ENCODE results near the gene EXOC5.

EXOC5 gene, protein sequence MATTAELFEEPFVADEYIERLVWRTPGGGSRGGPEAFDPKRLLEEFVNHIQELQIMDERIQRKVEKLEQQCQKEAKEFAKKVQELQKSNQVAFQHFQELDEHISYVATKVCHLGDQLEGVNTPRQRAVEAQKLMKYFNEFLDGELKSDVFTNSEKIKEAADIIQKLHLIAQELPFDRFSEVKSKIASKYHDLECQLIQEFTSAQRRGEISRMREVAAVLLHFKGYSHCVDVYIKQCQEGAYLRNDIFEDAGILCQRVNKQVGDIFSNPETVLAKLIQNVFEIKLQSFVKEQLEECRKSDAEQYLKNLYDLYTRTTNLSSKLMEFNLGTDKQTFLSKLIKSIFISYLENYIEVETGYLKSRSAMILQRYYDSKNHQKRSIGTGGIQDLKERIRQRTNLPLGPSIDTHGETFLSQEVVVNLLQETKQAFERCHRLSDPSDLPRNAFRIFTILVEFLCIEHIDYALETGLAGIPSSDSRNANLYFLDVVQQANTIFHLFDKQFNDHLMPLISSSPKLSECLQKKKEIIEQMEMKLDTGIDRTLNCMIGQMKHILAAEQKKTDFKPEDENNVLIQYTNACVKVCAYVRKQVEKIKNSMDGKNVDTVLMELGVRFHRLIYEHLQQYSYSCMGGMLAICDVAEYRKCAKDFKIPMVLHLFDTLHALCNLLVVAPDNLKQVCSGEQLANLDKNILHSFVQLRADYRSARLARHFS

DNA sequence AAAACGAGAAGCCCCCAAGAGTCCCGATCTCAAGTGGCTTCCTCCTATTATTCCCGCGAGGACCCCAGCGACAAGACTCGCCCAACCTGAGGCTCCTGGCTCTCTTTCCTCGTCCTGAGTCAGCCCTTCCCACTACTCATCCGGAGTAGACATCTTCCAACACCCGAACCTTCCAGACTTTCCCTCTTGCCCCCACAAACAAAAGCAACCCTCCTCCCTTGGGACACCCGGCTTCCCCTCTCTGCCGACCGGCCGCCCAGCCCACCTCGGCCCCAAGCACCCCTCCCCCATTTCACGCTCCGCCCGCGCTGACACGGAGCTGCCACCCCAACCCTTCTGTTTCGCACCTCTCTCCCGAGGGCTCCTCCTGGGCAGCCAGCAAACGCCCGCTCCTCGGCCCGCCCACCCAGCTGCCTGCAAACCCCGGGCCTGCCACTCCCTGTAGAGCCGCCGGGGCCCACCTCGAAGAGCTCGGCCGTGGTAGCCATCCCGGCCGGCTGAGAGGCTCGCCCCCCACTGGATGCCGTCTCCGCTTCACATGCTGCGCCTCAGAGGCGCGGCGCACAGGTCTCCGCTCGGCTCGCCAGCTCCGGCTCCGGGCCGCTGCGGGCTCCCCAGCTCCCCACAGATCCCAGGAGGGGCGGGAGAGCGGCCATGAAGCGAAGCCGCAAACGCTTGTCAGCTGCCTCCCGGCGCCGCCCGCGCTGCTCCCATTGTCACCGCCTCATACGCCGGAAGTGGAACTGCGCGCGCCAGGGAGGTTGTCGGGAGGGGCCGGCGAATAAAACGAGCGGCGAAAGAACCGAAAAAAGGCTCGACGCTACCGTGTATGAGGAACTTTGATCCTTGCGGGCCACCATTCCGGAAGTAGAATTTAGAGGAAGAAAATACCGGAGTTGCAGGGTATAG lies at the start of gene EXOC5, which contains the start of gene AP5M1:
EXOC5 (minus strand) TSS at position 745 of the 909 bp plus-strand sequence; CDS start at position 488, 257 bp downstream.
AP5M1 (plus strand) TSS at position 811 of the 909 bp plus-strand sequence. CDS start 344 bp downstream, outside the sequence.
- peak; percentile 76 to 80 for DNase-seq (ENCODE audit: extremely low read depth in 1 of 2, low read depth in 1 of 2)

GRCh38 chr14:57317248-57317833 lies 48.6 kb upstream of the EXOC5 start:
- peak; percentile 40 to 53 for DNase-seq (ENCODE audit: extremely low read depth in 1 of 2, low read depth in 1 of 2)

DNA sequence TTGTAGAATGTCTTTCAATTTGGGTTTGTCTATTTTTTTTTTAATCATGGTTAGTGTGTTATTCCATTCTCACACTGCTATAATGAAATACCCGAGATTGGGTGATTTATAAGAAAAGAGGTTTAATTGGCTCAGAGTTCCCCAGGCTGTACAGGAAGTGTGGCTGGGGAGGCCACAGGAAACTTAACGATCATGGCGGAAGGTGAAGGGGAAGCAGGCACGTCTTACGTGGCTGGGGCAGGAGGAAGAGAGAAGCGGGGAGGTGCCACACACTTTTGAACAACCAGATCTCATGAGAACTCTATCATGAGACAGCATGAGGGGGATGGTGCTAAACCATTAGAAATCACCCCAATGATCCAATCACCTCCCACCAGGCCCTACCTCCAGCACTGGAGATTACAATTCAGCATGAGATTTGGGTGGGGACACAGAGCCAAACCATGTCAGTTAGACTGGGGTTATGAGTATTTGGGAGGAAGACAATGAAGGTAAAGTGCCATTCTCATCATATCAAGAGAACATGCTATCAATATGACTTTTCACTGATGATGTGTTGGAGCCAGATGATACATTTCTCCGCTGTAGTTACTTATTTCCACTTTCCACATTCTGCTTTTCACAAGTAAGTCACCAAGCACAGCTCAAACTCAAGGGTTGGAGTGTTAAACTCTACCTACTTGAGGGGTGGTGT lies 45.8 kb upstream of the EXOC5 start:
- DNase-seq (ENCODE audit: extremely low read depth in 1 of 2, low read depth in 1 of 2) = no peak

- DNase-seq (ENCODE audit: extremely low read depth in 1 of 2, low read depth in 1 of 2) = no peak
These were observed 34.2 kb upstream of the EXOC5 start for GRCh38 chr14:57302883-57303282.

DNA sequence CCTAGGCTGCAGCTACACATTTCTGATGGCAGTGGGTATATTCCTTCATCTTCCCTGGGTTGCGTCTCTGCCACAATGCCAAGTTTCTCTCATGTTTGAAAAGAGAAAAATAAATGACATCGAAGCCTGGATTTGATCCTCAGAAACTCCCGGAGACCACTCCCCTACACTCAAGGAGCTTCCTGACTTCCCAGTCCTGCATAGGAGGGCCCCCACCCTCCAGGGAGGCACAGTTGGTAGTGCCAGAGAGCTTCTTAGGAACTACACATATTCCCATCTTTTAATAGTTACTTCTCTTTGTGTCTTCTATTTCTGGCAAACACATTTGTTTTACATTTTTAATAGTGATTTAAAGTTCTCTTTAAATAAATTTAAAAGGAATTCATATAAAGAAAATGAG lies 30.8 kb upstream of the EXOC5 start:
- no peak for DNase-seq (ENCODE audit: extremely low read depth in 1 of 2, low read depth in 1 of 2)

DNA sequence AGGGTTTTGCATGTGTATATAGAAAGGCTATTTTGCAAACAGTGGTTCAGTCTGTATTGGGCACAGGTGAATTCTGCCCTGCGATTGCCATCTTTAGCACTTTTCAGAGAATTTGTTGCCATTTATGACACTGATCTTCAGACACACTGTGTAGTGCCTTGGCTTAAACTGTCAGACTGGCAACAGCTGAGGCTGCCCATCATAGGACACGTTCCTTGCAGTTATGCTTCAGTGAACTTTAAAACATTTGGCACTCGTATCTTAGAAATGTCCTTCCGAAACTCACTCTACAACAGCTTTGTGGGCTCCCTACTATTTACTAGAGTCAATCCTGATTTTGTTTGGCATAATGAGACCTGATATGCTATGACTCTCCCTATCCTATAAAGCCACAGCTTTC lies 29.1 kb upstream of the EXOC5 start:
- no peak for DNase-seq (ENCODE audit: extremely low read depth in 1 of 2, low read depth in 1 of 2)

DNA sequence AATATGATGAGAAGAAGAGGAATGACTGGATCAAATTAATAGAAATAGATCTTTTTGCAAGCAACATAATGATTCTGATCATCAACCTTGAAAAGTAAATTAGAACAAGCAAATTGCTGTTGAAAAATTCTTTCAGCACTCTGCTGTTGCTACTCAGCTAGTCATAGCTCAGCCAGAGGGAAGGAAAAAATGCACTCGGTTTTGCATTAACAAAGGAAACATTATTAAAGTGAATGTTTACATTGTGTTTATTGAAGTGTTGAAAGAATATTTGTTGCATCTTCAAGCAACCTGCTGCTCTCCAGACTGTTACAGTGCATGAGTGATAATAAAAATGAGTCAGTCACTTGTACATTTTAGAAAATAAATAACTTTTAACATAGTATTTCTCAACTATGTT lies 26.5 kb upstream of the EXOC5 start:
- DNase-seq (ENCODE audit: extremely low read depth in 1 of 2, low read depth in 1 of 2) = no peak

- DNase-seq (ENCODE audit: extremely low read depth in 1 of 2, low read depth in 1 of 2) = no peak
These were observed 25.4 kb upstream of the EXOC5 start for GRCh38 chr14:57293866-57294837.

DNA sequence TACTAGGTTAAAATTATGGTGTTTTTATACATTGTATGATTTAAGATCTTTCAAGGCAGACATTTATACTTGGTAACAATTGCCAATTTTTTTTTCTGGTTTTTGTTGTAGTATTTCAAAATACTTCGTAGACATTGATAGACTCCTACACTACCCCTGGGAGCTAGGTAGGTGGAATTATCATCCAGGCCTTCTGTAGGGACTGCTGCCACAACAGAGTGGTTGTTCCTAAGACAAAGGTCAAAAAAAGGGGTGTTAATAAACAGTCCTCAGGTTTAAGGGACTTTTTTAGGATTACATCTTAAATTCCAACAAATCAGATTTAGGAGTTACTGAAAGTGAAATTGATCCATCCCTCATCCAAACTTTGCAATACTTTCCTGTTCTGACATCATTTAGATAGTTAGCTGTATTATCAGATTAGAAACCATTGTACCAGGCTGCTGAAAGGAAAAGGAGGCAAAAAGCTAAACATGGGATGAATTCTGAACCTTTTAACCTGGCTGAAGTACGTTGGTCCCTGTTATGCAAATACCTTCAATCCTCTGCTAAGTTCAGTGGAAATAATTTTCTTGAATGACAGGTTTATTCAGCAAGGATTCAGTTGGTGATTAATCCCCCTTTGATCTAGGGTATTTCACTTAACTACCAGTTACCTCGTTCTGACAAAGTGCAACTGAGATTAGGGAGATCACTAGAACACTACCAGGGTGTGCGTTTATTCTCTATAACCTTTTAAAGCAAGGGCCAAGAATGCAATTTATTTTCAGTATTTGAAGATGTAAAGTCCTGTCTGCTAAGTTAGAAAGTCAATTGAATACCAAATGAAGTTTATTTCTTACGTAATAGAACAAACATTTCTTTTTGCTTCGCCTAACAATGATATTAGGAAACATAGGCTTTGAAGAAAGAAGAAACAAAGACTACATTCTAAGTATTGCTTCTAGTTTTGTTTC lies 23.3 kb upstream of the EXOC5 start:
- DNase-seq (ENCODE audit: extremely low read depth in 1 of 2, low read depth in 1 of 2) = no peak

DNA sequence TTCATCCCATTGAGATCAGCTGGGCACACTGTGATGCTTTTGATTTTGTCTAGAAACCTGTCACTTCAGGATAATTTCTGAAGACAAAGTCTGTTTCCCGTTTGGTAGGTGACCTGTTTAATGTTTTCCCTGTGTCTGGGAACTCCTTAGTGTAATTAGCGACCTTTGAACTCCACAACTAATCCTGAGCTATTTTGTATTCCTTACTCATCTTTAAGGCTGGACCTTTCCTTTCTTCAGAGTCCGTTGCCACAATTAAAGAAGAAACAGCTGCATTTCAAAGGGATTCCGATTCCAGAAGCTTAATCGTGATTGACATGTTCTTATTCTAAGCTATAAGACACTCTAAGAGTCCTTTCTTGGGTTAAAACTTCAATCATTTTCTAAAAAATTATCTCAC lies 22.0 kb upstream of the EXOC5 start:
- no peak for DNase-seq (ENCODE audit: extremely low read depth in 1 of 2, low read depth in 1 of 2)

GRCh38 chr14:57287745-57288144 lies 19.0 kb upstream of the EXOC5 start:
- no peak for DNase-seq (ENCODE audit: extremely low read depth in 1 of 2, low read depth in 1 of 2)

DNA sequence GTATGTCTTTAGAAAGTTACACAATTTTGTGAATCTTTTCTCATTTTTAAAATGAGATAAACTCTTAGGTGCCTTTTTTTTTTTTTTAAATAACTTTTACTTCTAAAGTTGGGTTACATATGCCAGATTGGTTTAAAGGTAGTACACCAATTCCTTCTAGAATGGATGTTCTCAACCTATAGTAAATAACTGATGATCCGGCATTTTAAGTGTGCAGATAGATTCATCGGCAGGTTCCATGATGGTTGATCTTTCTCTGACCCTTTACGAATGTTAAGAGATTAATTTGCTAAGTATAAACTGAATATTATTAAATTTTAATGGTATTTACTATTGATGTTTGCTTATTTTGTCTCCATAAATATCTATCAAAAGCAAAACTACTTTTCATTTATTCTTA lies 8.4 kb upstream of the EXOC5 start:
- DNase-seq (ENCODE audit: extremely low read depth in 1 of 2, low read depth in 1 of 2) = no peak

GRCh38 chr14:57275023-57275664 lies 6.4 kb upstream of the EXOC5 start:
- DNase-seq (ENCODE audit: extremely low read depth in 1 of 2, low read depth in 1 of 2) = no peak

DNA sequence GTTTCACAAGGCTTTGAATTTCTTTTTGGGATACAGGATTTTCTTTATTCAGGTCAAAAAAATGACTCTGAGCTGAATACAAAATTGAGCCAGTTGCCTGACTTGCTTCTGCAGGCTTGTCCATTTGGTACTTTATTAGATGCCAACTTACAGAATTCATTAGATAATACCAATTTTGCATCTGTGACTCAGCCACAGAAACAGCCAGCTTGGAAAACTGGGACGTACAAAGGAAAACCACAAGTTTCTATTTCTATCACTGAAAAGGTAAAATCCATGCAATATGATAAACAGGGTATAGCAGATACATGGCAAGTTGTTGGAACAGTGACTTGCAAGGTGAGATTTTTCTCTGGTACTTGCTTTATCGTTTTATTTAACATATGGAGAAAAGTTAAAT lies 5.8 kb upstream of the EXOC5 start:
- DNase-seq (ENCODE audit: extremely low read depth in 1 of 2, low read depth in 1 of 2) = no peak

- DNase-seq (ENCODE audit: extremely low read depth in 1 of 2, low read depth in 1 of 2) = no peak
These were observed 4.5 kb upstream of the EXOC5 start for GRCh38 chr14:57273236-57273635.

GRCh38 chr14:57266065-57266464 lies 2.6 kb downstream of the EXOC5 start:
- no peak for DNase-seq (ENCODE audit: extremely low read depth in 1 of 2, low read depth in 1 of 2)

- no peak for DNase-seq (ENCODE audit: extremely low read depth in 1 of 2, low read depth in 1 of 2)
These were observed 6.6 kb downstream of the EXOC5 start for GRCh38 chr14:57262117-57262516.
